Lower leg skin (tissue), 4 donors: ENCODE results near the gene MCM7. TPM values are rescaled to one million over a fixed set of nuclear protein-coding genes. Genes with fewer than 3 reads are reported as not detected.

Experiments
- DNase-seq, 2 donors: peaks; one replicate each; pipeline ENCODE4 v3.0.0-alpha.2; 2019; ENCODE audit warnings: low spot score in 2 of 2
- H3K4me3 ChIP-seq: fragments of 200-600 bp; sonication (generic); 2 replicates; pipeline ENCODE4 v1.5.1; 2017; ENCODE audit warnings: mild to moderate bottlenecking, low read depth; ENCODE audit not compliant: poor library complexity, severe bottlenecking
- CTCF ChIP-seq, 3 donors: fragments of 450-650 bp; IDR thresholded peaks; one replicate each; pipeline ENCODE4 v1.5.1; 2016; ENCODE audit warnings: antibody characterized with exemption in 3 of 3, mild to moderate bottlenecking in 3 of 3, moderate library complexity in 2 of 3
- POLR2A ChIP-seq, 2 donors: fragments of 450-650 bp; IDR thresholded peaks; one replicate each; pipeline ENCODE4 v1.6.1; 2016 to 2017; ENCODE audit warnings: antibody characterized with exemption in 2 of 2, mild to moderate bottlenecking in 1 of 2, moderate library complexity in 1 of 2
- WGBS, 2 donors: methylation state at CpG; one replicate each; pipeline ENCODE4 v1.1.5; 2018; 5-methylcytosine and 5-hydroxymethylcytosine counted together
- intact Hi-C: fragments of 100-400 bp; cut with DNase I; formaldehyde crosslinking; loops from one replicate; pipeline ENCODE4 v1.15.0; 2023; ENCODE audit warnings: low total_unique reads
- total RNA-seq, 4 donors: library from RNA; depleted of rRNA; stranded (reverse); fragments of >200 nt; gene quantifications; one replicate each; pipeline ENCODE4 v1.1.0, GENCODE V29; 2016

The MCM7 gene
- total RNA-seq, 4 donors from 2014 or later = 41.5 to 52.2 (median 50.4) TPM

GRCh38 chr7:100128637-100128963 lies 27.4 kb upstream of the MCM7 start:
- intact Hi-C loops = no loop called here
- no peak for DNase-seq
- H3K4me3 ChIP-seq = no peak overlapping the region
- WGBS, 2 donors = 54 to 64% methylated on average over 1 of the region's 1 CpG
- no peak for TF ChIP-seq CTCF (IDR thresholded peaks at IDR 0.05)
- no peak for TF ChIP-seq POLR2A (IDR thresholded peaks at IDR 0.05)

GRCh38 chr7:100127866-100128636 lies 26.9 kb upstream of the MCM7 start:
- peak overlapping the region; percentile 66 for H3K4me3 ChIP-seq
- WGBS, 2 donors = 3 to 4% methylated on average over 28 to 36 of the region's 37 CpGs
- intact Hi-C loops = no loop called here
- DNase-seq = no peak
- TF ChIP-seq CTCF (IDR thresholded peaks at IDR 0.05) (no peak), POLR2A (IDR thresholded peaks at IDR 0.05) (no peak)

GRCh38 chr7:100126931-100127865 lies 26.0 kb upstream of the MCM7 start, which contains the start of gene MBLAC1:
MBLAC1 (plus strand) TSS chr7:100126967; CDS start chr7:100127396, 429 bp downstream.
- intact Hi-C loops = no loop called here
- TF ChIP-seq CTCF (IDR thresholded peaks at IDR 0.05) (no peak), POLR2A (IDR thresholded peaks at IDR 0.05) (no peak)
- peak within 1 kb of the TSS; percentile 66 for H3K4me3 ChIP-seq
- peak; percentile 90 to 97 for DNase-seq
- 0 to 1% methylated on average over 37 to 69 of the region's 85 CpGs for WGBS, 2 donors

- no peak for TF ChIP-seq POLR2A (IDR thresholded peaks at IDR 0.05)
- no peak for TF ChIP-seq CTCF (IDR thresholded peaks at IDR 0.05)
- DNase-seq = no peak
- peak overlapping the region; percentile 66 for H3K4me3 ChIP-seq
- intact Hi-C loops = no loop called here
- WGBS, 2 donors = 8 to 10% methylated on average over 29 of the region's 29 CpGs
These were observed 25.2 kb upstream of the MCM7 start for GRCh38 chr7:100126239-100126930.

GRCh38 chr7:100124301-100125230 lies 23.4 kb upstream of the MCM7 start:
- H3K4me3 ChIP-seq = no peak overlapping the region
- TF ChIP-seq POLR2A (IDR thresholded peaks at IDR 0.05) (no peak), CTCF (IDR thresholded peaks at IDR 0.05) (no peak)
- no peak for DNase-seq
- 52 to 66% methylated on average over 4 of the region's 4 CpGs for WGBS, 2 donors
- intact Hi-C loops = no loop called here
